Nephron (organoid): ENCODE measurements around the gene ANTXRL.
"Not testable (repeated sequence)": the region's sequence is repeated elsewhere in the genome, so short reads cannot be mapped to it uniquely, and the experiment has no call there.

ENCODE experiments used
- H3K27ac Mint-ChIP-seq, 3 experiments: 2 replicates each; pipeline ENCODE4 v1.8.0; 2020; ENCODE audit warnings: mixed read lengths in 3 of 3, mild to moderate bottlenecking in 2 of 3, moderate library complexity in 1 of 3
- H3K27me3 Mint-ChIP-seq: 2 replicates; pipeline ENCODE4 v1.8.0; 2021; ENCODE audit warnings: low read depth, mild to moderate bottlenecking, moderate library complexity, mixed read lengths
- H3K36me3 Mint-ChIP-seq: 2 replicates; pipeline ENCODE4 v1.8.0; 2020; ENCODE audit warnings: low read depth, mixed read lengths
- H3K4me1 Mint-ChIP-seq: 2 replicates; pipeline ENCODE4 v1.8.0; 2020; ENCODE audit warnings: mixed read lengths
- H3K4me3 Mint-ChIP-seq, 3 experiments: 2 replicates each; pipeline ENCODE4 v1.8.0; 2020; ENCODE audit warnings: mild to moderate bottlenecking in 3 of 3, mixed read lengths in 3 of 3, moderate library complexity in 2 of 3
- H3K9me3 Mint-ChIP-seq: 2 replicates; pipeline ENCODE4 v1.8.0; 2020; ENCODE audit warnings: mixed read lengths
- CTCF ChIP-seq, 3 experiments: fragments of 200-600 bp; sonication (generic); IDR thresholded peaks; one replicate each; pipeline ENCODE4 v1.5.0; 2021; ENCODE audit warnings: antibody characterized with exemption in 3 of 3; ENCODE audit not compliant: unreplicated experiment in 3 of 3

The ANTXRL gene

GRCh38 chr10:46312953-46313352 is 26.2 kb downstream of the ANTXRL start:
- Mint-ChIP-seq H3K27ac (no peak overlapping the region), H3K4me3 (no peak overlapping the region), H3K9me3 (no peaks in the 10 kb centered on the region), H3K27me3 (peaks cover 18% of the 10 kb centered on the region), H3K4me1 (peaks cover 5% of the 10 kb centered on the region), H3K36me3 (no peaks in the 10 kb centered on the region)
- TF ChIP-seq CTCF (IDR thresholded peaks at IDR 0.05; ENCODE audit: unreplicated experiment in 3 of 3), result no peak

GRCh38 chr10:46314071-46314470 is 27.3 kb downstream of the ANTXRL start:
- peaks cover 10% of the 10 kb centered on the region for H3K4me1 Mint-ChIP-seq
- peaks cover 17% of the 10 kb centered on the region for H3K27me3 Mint-ChIP-seq
- TF ChIP-seq CTCF (IDR thresholded peaks at IDR 0.05; ENCODE audit: unreplicated experiment in 3 of 3), result no peak
- no peaks in the 10 kb centered on the region for H3K36me3 Mint-ChIP-seq
- H3K9me3 Mint-ChIP-seq, result no peaks in the 10 kb centered on the region
- H3K27ac Mint-ChIP-seq, result no peak overlapping the region
- H3K4me3 Mint-ChIP-seq, result no peak overlapping the region

- not testable (repeated sequence) for H3K4me3 Mint-ChIP-seq, H3K9me3 Mint-ChIP-seq, H3K4me1 Mint-ChIP-seq, H3K27ac Mint-ChIP-seq, H3K36me3 Mint-ChIP-seq
- peaks cover 11% of the 10 kb centered on the region for H3K27me3 Mint-ChIP-seq
Observed at GRCh38 chr10:46315071-46315860, 28.5 kb downstream of the ANTXRL start.

GRCh38 chr10:46317370-46317769 is 30.6 kb downstream of the ANTXRL start:
- TF ChIP-seq CTCF (IDR thresholded peaks at IDR 0.05; ENCODE audit: unreplicated experiment in 3 of 3), result no peak
- H3K27me3 Mint-ChIP-seq, result peaks cover 11% of the 10 kb centered on the region
- H3K4me1 Mint-ChIP-seq, result peaks cover 10% of the 10 kb centered on the region
- no peak overlapping the region for H3K4me3 Mint-ChIP-seq
- H3K9me3 Mint-ChIP-seq, result no peaks in the 10 kb centered on the region
- no peak overlapping the region for H3K27ac Mint-ChIP-seq
- no peaks in the 10 kb centered on the region for H3K36me3 Mint-ChIP-seq

GRCh38 chr10:46317889-46318288 is 31.1 kb downstream of the ANTXRL start:
- peaks cover 11% of the 10 kb centered on the region for H3K27me3 Mint-ChIP-seq
- TF ChIP-seq CTCF (IDR thresholded peaks at IDR 0.05; ENCODE audit: unreplicated experiment in 3 of 3), result no peak
- peaks cover 10% of the 10 kb centered on the region for H3K4me1 Mint-ChIP-seq
- H3K4me3 Mint-ChIP-seq, result no peak overlapping the region
- no peak overlapping the region for H3K27ac Mint-ChIP-seq
- H3K36me3 Mint-ChIP-seq, result no peaks in the 10 kb centered on the region
- no peaks in the 10 kb centered on the region for H3K9me3 Mint-ChIP-seq

- Mint-ChIP-seq H3K27ac (no peak overlapping the region), H3K9me3 (no peaks in the 10 kb centered on the region), H3K4me1 (peaks cover 10% of the 10 kb centered on the region), H3K4me3 (no peak overlapping the region), H3K27me3 (peaks cover 11% of the 10 kb centered on the region), H3K36me3 (no peaks in the 10 kb centered on the region)
- no peak for TF ChIP-seq CTCF (IDR thresholded peaks at IDR 0.05; ENCODE audit: unreplicated experiment in 3 of 3)
Observed at GRCh38 chr10:46318799-46319198, 32.0 kb downstream of the ANTXRL start.
